ENCODE measurements around the gene FLVCR2. TPM values are rescaled to one million over a fixed set of nuclear protein-coding genes. Genes with fewer than 3 reads are reported as not detected.

Gene FLVCR2
- total RNA-seq, 2 donors from 2014 or later, result 6.2 to 8.3 TPM

DNA sequence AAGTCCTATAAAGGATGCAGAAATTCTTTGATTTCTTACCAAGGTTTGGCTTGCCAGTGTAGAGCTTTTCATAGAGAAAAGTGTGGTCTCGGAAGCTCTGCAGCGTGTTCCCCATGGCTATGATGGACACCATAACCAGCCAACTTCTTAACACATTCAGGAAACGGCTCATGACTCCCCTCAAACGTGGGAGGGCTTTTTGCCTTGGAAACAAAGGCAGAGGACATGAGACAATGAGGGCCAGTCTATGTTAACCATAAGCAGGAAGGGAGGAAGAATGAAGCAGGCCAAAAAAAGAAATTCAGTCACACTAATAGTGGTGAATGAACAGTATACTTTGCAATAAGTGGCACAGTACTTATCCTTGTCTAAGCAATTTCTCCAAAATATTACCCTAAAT is 78.9 kb downstream of the FLVCR2 start:
- H3K27ac ChIP-seq, result no peak overlapping the region

GRCh38 chr14:75658957-75659356 is 80.5 kb downstream of the FLVCR2 start:
- no peaks in the 10 kb centered on the region for H3K9me3 ChIP-seq
- no peak overlapping the region for H3K4me3 ChIP-seq
- H3K27ac ChIP-seq, result no peak overlapping the region
- H3K4me1 ChIP-seq (ENCODE audit: control insufficient read depth in 1 of 2, low read depth in 2 of 2), result peaks cover 4 to 25% of the 10 kb centered on the region in 2 donors
- no peak for ATAC-seq (ENCODE audit: insufficient number of reproducible peaks, low FRiP score, low read depth)
- no peak for TF ChIP-seq CTCF (IDR thresholded peaks at IDR 0.05)
- no peaks in the 10 kb centered on the region for H3K27me3 ChIP-seq (replicated peaks; ENCODE audit: insufficient read depth)
- H3K36me3 ChIP-seq, result no peaks in the 10 kb centered on the region
- no peak for DNase-seq (ENCODE audit: low spot score)

More for the DNA sequence above, 78.9 kb downstream of the FLVCR2 start:
- ATAC-seq (ENCODE audit: insufficient number of reproducible peaks, low FRiP score, low read depth) (no peak), DNase-seq (ENCODE audit: low spot score) (no peak)
- Histone ChIP-seq H3K27me3 (replicated peaks; ENCODE audit: insufficient read depth) (no peaks in the 10 kb centered on the region), H3K4me1 (ENCODE audit: control insufficient read depth in 1 of 2, low read depth in 2 of 2) (peaks cover 4 to 19% of the 10 kb centered on the region in 2 donors), H3K36me3 (peaks cover 4% of the 10 kb centered on the region), H3K4me3 (no peak overlapping the region), H3K9me3 (no peaks in the 10 kb centered on the region)
- no peak for TF ChIP-seq CTCF (IDR thresholded peaks at IDR 0.05)

GRCh38 chr14:75660238-75660629 is 81.8 kb downstream of the FLVCR2 start:
- peaks cover 4 to 25% of the 10 kb centered on the region in 2 donors for H3K4me1 ChIP-seq (ENCODE audit: control insufficient read depth in 1 of 2, low read depth in 2 of 2)
- ATAC-seq (ENCODE audit: insufficient number of reproducible peaks, low FRiP score, low read depth) (no peak), DNase-seq (ENCODE audit: low spot score) (no peak)
- no peaks in the 10 kb centered on the region for H3K9me3 ChIP-seq
- no peaks in the 10 kb centered on the region for H3K27me3 ChIP-seq (replicated peaks; ENCODE audit: insufficient read depth)
- peak overlapping the region; percentile 73 to 85 for H3K27ac ChIP-seq
- no peaks in the 10 kb centered on the region for H3K36me3 ChIP-seq
- H3K4me3 ChIP-seq, result peak overlapping the region; percentile 77
- no peak for TF ChIP-seq CTCF (IDR thresholded peaks at IDR 0.05)

DNA sequence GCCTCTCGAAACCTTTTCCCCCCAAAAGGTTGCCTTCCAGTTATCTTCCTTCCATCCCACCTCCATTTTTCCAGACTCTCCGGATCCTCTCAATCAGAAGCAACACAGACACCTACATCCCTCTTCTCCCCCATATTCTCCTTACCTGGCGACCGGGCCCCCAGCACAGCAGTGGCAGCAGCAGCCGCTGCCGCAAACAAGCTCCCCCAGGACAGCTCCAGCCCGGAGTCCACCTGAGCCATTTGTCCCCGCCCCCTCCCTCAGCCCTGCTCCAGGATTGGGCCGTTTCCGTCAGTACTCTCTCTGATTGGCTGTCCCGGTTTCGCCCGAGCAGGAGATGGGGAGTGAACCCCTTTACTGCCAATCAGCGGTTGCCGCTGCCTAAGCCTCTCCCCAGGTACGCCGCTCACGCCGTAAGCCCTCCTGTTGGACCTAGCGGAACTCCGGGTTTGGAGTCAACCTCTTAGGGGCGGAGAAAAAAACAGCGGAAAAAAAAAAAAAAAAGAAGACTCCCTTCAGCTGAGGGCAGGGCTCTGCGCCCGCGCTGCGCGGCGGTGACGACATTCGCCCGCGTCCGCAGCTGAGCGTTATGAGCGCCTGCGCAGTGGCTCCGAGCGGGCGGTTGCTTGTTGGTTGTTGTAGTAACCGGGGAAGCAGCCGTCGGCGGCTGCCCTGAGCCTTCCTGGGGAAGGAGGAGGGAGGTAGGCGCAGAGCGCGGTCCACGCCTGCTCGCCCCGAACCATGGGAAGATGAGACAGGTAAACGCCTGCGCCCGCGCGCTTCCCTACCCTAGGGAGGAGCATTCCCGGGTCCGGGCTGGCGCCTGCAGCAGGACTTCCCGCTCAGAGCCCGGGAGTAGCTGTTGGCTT is 82.4 kb downstream of the FLVCR2 start, which contains the start of the genes ERG28 and TTLL5:
TSS of gene ERG28 (minus strand) at position 247 of the 869 bp plus-strand sequence. CDS start 3,374 bp downstream, outside the sequence.
TSS of gene TTLL5 (plus strand) at position 617 of the 869 bp plus-strand sequence. CDS start 1,904 bp downstream, outside the sequence.
- no peaks in the 10 kb centered on the region for H3K9me3 ChIP-seq
- H3K27me3 ChIP-seq (replicated peaks; ENCODE audit: insufficient read depth), result no peaks in the 10 kb centered on the region
- H3K4me3 ChIP-seq, result peak within 1 kb of the TSS; percentile 77
- H3K27ac ChIP-seq, result peak within 1 kb of the TSS; percentile 73 to 85
- ATAC-seq (ENCODE audit: insufficient number of reproducible peaks, low FRiP score, low read depth) (peak; percentile 99), DNase-seq (ENCODE audit: low spot score) (peak; percentile 87)
- TF ChIP-seq CTCF (IDR thresholded peaks at IDR 0.05), result no peak
- peaks cover 4 to 25% of the 10 kb centered on the region in 2 donors for H3K4me1 ChIP-seq (ENCODE audit: control insufficient read depth in 1 of 2, low read depth in 2 of 2)
- H3K36me3 ChIP-seq, result no peaks in the 10 kb centered on the region

GRCh38 chr14:75661499-75661814 is 83.0 kb downstream of the FLVCR2 start:
- H3K27ac ChIP-seq, result peak overlapping the region; percentile 73 to 85
- no peak for ATAC-seq (ENCODE audit: insufficient number of reproducible peaks, low FRiP score, low read depth)
- H3K27me3 ChIP-seq (replicated peaks; ENCODE audit: insufficient read depth), result no peaks in the 10 kb centered on the region
- no peaks in the 10 kb centered on the region for H3K9me3 ChIP-seq
- no peaks in the 10 kb centered on the region for H3K36me3 ChIP-seq
- peak overlapping the region; percentile 77 for H3K4me3 ChIP-seq
- no peak for TF ChIP-seq CTCF (IDR thresholded peaks at IDR 0.05)
- DNase-seq (ENCODE audit: low spot score), result no peak
- H3K4me1 ChIP-seq (ENCODE audit: control insufficient read depth in 1 of 2, low read depth in 2 of 2), result peaks cover 4 to 25% of the 10 kb centered on the region in 2 donors
